ENCODE results near the gene DOCK9.

The DOCK9 gene

DNA sequence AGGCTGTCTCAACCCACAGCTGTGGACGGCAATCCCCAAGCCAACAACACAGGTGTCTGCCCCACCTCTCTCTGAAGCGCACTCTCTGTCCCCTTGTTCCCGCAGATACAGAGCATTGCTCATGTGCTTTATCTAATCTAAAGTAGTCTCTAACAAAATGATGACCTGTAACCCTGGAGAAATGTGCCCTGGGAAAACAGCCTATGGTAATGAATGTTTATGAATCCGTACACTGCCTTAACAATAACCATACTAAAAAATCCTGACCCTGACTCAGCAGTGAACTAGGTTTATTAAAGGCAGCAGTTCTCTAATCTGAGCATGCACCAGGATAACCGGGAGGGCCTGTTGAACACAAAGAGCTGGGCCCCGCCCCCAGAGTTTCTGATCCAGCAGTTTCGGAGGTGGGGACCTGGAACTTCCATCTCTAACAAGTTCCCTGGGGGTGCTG lies 174.7 kb downstream of the DOCK9 start:
- Mint-ChIP-seq H3K36me3 (ENCODE audit: insufficient read depth) (peaks cover 42% of the 10 kb centered on the region), H3K27me3 (no peaks in the 10 kb centered on the region), H3K9me3 (no peaks in the 10 kb centered on the region), H3K27ac (ENCODE audit: low read depth) (no peak overlapping the region), H3K4me1 (no peaks in the 10 kb centered on the region), H3K4me3 (no peak overlapping the region)
- no peak for DNase-seq (ENCODE audit: low spot score in 2 of 2)
- no peak for ATAC-seq (replicated peaks; ENCODE audit: extremely low read depth, poor library complexity, severe bottlenecking)

GRCh38 chr13:98802559-98802958 lies 175.3 kb downstream of the DOCK9 start:
- Mint-ChIP-seq H3K4me3 (no peak overlapping the region), H3K9me3 (no peaks in the 10 kb centered on the region), H3K4me1 (no peaks in the 10 kb centered on the region), H3K27me3 (no peaks in the 10 kb centered on the region), H3K36me3 (ENCODE audit: insufficient read depth) (peaks cover 38% of the 10 kb centered on the region), H3K27ac (ENCODE audit: low read depth) (no peak overlapping the region)
- ATAC-seq (replicated peaks; ENCODE audit: extremely low read depth, poor library complexity, severe bottlenecking) (no peak), DNase-seq (ENCODE audit: low spot score in 2 of 2) (no peak)

DNA sequence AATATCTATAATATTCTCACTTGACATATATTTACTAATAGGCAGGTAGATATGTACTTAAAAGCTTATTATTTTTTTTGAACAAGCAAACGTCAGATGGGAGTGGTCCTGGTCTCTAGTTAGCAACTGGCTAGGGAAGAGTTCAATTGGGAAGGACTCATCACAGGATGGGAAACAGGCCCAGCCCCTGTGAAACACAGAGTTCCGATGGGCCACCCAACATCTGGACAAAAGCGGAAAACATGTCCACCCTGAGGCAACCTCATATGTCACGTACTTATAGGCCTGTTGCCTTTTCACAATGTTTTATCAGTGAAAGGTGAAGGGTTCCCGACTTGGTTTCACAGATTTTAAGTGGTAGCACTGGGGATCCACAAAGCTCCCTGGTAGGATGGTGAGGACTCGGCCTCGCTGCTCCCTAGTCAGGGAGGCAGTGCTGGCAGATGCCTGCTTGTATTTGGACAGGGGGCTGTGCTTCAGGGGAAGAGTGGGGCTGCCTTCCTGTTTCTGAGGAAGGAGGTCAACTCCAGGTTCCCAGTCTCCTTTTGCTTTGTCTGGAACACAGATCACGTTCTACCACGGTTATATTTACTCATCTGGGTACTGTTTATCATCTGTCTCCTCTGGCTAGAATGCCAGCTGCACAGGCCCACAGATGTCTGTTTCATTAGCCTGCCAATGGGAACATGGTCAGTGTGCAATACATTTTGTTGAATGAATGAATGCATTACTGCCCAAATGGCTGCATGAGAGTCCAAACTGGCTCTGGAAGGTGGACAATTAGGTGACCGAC lies 176.0 kb downstream of the DOCK9 start:
- H3K27ac Mint-ChIP-seq (ENCODE audit: low read depth), result no peak overlapping the region
- DNase-seq (ENCODE audit: low spot score in 2 of 2) (no peak), ATAC-seq (replicated peaks; ENCODE audit: extremely low read depth, poor library complexity, severe bottlenecking) (no peak)
- peaks cover 42% of the 10 kb centered on the region for H3K36me3 Mint-ChIP-seq (ENCODE audit: insufficient read depth)
- no peaks in the 10 kb centered on the region for H3K27me3 Mint-ChIP-seq
- no peaks in the 10 kb centered on the region for H3K4me1 Mint-ChIP-seq
- no peak overlapping the region for H3K4me3 Mint-ChIP-seq
- no peaks in the 10 kb centered on the region for H3K9me3 Mint-ChIP-seq

DNA sequence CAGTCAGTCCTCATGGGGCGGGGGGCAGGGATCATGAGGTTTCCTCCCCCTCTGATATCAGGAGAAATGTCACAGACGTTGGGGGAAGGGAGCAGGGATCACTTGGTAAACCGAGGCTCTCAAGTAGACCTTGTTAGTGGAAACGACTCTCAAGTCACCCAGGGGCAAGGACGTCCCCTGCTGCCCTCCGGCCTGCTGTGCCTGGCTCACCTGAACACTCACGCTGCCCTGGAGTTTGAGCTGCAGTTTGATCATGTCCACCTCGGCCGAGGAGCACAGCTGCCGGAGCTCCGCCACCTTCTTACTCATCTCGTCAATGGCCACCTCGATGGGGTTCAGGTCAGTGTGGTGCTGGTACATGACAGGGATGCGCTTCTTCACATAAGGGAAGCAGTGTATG lies 177.8 kb downstream of the DOCK9 start:
- no peaks in the 10 kb centered on the region for H3K9me3 Mint-ChIP-seq
- no peak overlapping the region for H3K4me3 Mint-ChIP-seq
- H3K27ac Mint-ChIP-seq (ENCODE audit: low read depth), result no peak overlapping the region
- no peak for DNase-seq (ENCODE audit: low spot score in 2 of 2)
- no peak for ATAC-seq (replicated peaks; ENCODE audit: extremely low read depth, poor library complexity, severe bottlenecking)
- no peaks in the 10 kb centered on the region for H3K27me3 Mint-ChIP-seq
- H3K36me3 Mint-ChIP-seq (ENCODE audit: insufficient read depth), result peaks cover 50% of the 10 kb centered on the region
- H3K4me1 Mint-ChIP-seq, result no peaks in the 10 kb centered on the region

- DNase-seq (ENCODE audit: low spot score in 2 of 2), result no peak
- Mint-ChIP-seq H3K4me3 (no peak overlapping the region), H3K27me3 (no peaks in the 10 kb centered on the region), H3K4me1 (no peaks in the 10 kb centered on the region), H3K36me3 (ENCODE audit: insufficient read depth) (peaks cover 46% of the 10 kb centered on the region), H3K9me3 (no peaks in the 10 kb centered on the region), H3K27ac (ENCODE audit: low read depth) (no peak overlapping the region)
- no peak for ATAC-seq (replicated peaks; ENCODE audit: extremely low read depth, poor library complexity, severe bottlenecking)
These were observed 178.8 kb downstream of the DOCK9 start for GRCh38 chr13:98798849-98799645.

- H3K9me3 Mint-ChIP-seq, result no peaks in the 10 kb centered on the region
- no peak overlapping the region for H3K4me3 Mint-ChIP-seq
- peaks cover 44% of the 10 kb centered on the region for H3K36me3 Mint-ChIP-seq (ENCODE audit: insufficient read depth)
- H3K27me3 Mint-ChIP-seq, result no peaks in the 10 kb centered on the region
- no peak for DNase-seq (ENCODE audit: low spot score in 2 of 2)
- no peak overlapping the region for H3K27ac Mint-ChIP-seq (ENCODE audit: low read depth)
- ATAC-seq (replicated peaks; ENCODE audit: extremely low read depth, poor library complexity, severe bottlenecking), result no peak
- no peaks in the 10 kb centered on the region for H3K4me1 Mint-ChIP-seq
These were observed 180.4 kb downstream of the DOCK9 start for GRCh38 chr13:98797456-98797855.

DNA sequence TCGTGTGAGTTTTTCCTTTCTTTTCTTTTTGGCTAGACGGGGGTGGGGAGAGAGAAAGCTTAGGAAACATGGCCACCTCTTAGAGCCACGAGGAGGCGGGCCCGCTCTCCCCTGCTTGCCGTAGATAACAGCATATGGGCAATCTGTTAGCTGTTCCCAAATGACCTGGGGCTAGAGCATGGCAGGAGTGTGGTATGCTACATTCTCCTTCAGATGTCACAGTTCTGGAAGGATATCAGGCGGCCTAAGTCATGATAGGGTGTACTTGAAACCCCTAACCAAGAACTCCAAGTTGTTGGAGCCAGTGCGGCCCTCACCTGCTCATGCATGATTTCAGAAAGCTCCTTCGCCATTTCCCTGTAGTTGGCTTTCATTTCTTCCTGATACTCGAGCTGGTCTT lies 181.1 kb downstream of the DOCK9 start:
- H3K36me3 Mint-ChIP-seq (ENCODE audit: insufficient read depth), result peaks cover 42% of the 10 kb centered on the region
- no peak for DNase-seq (ENCODE audit: low spot score in 2 of 2)
- no peaks in the 10 kb centered on the region for H3K4me1 Mint-ChIP-seq
- no peaks in the 10 kb centered on the region for H3K27me3 Mint-ChIP-seq
- no peak for ATAC-seq (replicated peaks; ENCODE audit: extremely low read depth, poor library complexity, severe bottlenecking)
- no peak overlapping the region for H3K27ac Mint-ChIP-seq (ENCODE audit: low read depth)
- no peak overlapping the region for H3K4me3 Mint-ChIP-seq
- no peaks in the 10 kb centered on the region for H3K9me3 Mint-ChIP-seq

- peaks cover 42% of the 10 kb centered on the region for H3K36me3 Mint-ChIP-seq (ENCODE audit: insufficient read depth)
- no peaks in the 10 kb centered on the region for H3K4me1 Mint-ChIP-seq
- no peak for ATAC-seq (replicated peaks; ENCODE audit: extremely low read depth, poor library complexity, severe bottlenecking)
- no peak overlapping the region for H3K27ac Mint-ChIP-seq (ENCODE audit: low read depth)
- no peaks in the 10 kb centered on the region for H3K27me3 Mint-ChIP-seq
- H3K4me3 Mint-ChIP-seq, result no peak overlapping the region
- no peaks in the 10 kb centered on the region for H3K9me3 Mint-ChIP-seq
- DNase-seq (ENCODE audit: low spot score in 2 of 2), result no peak
These were observed 181.7 kb downstream of the DOCK9 start for GRCh38 chr13:98796191-98796590.

GRCh38 chr13:98795220-98795619 lies 182.6 kb downstream of the DOCK9 start:
- Mint-ChIP-seq H3K27ac (ENCODE audit: low read depth) (no peak overlapping the region), H3K4me3 (no peak overlapping the region), H3K9me3 (no peaks in the 10 kb centered on the region), H3K36me3 (ENCODE audit: insufficient read depth) (peaks cover 42% of the 10 kb centered on the region), H3K4me1 (no peaks in the 10 kb centered on the region), H3K27me3 (no peaks in the 10 kb centered on the region)
- ATAC-seq (replicated peaks; ENCODE audit: extremely low read depth, poor library complexity, severe bottlenecking), result no peak
- no peak for DNase-seq (ENCODE audit: low spot score in 2 of 2)

DNA sequence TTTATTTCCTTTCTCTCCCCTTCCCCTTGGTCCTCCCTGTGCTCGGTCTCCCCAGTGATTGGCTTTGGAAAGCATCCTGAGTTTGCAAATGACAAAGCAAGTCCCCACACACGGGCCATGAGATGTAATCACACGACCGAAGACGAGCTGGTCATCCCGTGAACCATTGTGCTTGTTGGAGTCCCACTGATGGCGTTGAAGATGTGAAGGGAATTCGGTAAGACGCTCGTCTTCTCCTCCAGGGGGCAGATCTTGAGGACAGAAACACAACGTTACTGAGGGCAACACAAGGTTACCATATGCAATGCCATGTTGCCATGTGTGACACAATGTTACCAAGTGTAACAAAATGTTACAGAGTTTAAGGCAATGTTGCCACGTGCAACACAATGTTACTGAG lies 183.4 kb downstream of the DOCK9 start:
- peaks cover 42% of the 10 kb centered on the region for H3K36me3 Mint-ChIP-seq (ENCODE audit: insufficient read depth)

DNA sequence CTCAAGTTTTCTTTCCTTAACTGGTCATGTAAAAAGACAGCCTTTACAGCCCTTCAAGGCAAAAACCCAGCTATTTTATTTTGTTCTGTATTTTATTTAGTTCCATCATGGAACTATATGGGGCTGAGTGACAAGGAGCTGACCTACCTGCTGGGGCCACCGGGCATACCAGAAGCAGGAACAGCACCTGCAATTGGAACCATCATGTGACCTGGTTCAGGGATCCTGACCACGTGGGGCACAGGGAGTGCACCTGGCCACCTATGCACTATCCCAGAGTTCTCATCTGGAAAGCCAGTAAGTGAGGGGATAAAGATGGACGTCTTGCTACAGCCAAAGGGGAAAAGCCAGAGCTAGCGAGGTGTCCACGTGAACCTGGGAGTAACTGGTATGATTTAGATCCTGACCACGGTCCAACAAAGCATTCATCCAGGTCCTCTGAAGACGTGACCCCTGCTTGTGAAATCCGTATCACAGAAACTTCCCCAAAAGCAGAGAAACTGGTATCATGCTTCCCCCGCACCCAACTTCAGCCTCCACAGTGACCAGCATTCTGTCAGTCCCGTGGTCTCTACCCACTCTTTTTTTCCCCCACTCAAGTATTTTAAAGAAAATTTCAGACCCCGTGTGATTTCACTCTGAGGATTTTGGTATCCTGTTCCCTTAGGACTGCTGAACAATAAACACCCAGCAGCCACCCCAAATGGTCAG lies 184.9 kb downstream of the DOCK9 start:
- DNase-seq (ENCODE audit: low spot score in 2 of 2) (no peak), ATAC-seq (replicated peaks; ENCODE audit: extremely low read depth, poor library complexity, severe bottlenecking) (no peak)
- H3K36me3 Mint-ChIP-seq (ENCODE audit: insufficient read depth), result peaks cover 33% of the 10 kb centered on the region
- peaks cover 12% of the 10 kb centered on the region for H3K4me1 Mint-ChIP-seq
- no peak overlapping the region for H3K27ac Mint-ChIP-seq (ENCODE audit: low read depth)
- no peaks in the 10 kb centered on the region for H3K27me3 Mint-ChIP-seq
- no peak overlapping the region for H3K4me3 Mint-ChIP-seq
- no peaks in the 10 kb centered on the region for H3K9me3 Mint-ChIP-seq

More for the DNA sequence above, 183.4 kb downstream of the DOCK9 start:
- DNase-seq (ENCODE audit: low spot score in 2 of 2) (no peak), ATAC-seq (replicated peaks; ENCODE audit: extremely low read depth, poor library complexity, severe bottlenecking) (no peak)
- Mint-ChIP-seq H3K27me3 (no peaks in the 10 kb centered on the region), H3K4me1 (peaks cover 3% of the 10 kb centered on the region), H3K4me3 (no peak overlapping the region), H3K9me3 (no peaks in the 10 kb centered on the region), H3K27ac (ENCODE audit: low read depth) (no peak overlapping the region)

GRCh38 chr13:98792321-98792720 lies 185.5 kb downstream of the DOCK9 start:
- Mint-ChIP-seq H3K4me1 (peaks cover 17% of the 10 kb centered on the region), H3K36me3 (ENCODE audit: insufficient read depth) (peaks cover 32% of the 10 kb centered on the region), H3K9me3 (no peaks in the 10 kb centered on the region), H3K4me3 (no peak overlapping the region), H3K27me3 (no peaks in the 10 kb centered on the region), H3K27ac (ENCODE audit: low read depth) (no peak overlapping the region)
- ATAC-seq (replicated peaks; ENCODE audit: extremely low read depth, poor library complexity, severe bottlenecking) (no peak), DNase-seq (ENCODE audit: low spot score in 2 of 2) (no peak)
